Coronary artery (tissue), 2 donors: ENCODE data around the gene AREG.

ENCODE experiments used
- DNase-seq: peaks from one replicate; pipeline ENCODE4 v3.0.0-alpha.2; 2017; ENCODE audit warnings: low spot score
- H3K27ac ChIP-seq, 2 donors: fragments of 200-600 bp; sonication (generic); one replicate each; pipeline ENCODE4 v1.5.1; 2016 to 2019
- H3K4me3 ChIP-seq: fragments of 200-600 bp; sonication (generic); 2 replicates; pipeline ENCODE4 v1.5.1; 2016; ENCODE audit warnings: mild to moderate bottlenecking, moderate library complexity
- CTCF ChIP-seq: fragments of 200-600 bp; sonication (generic); IDR thresholded peaks from one replicate; pipeline ENCODE4 v1.5.1; 2019; ENCODE audit warnings: antibody characterized with exemption

AREG gene

DNA sequence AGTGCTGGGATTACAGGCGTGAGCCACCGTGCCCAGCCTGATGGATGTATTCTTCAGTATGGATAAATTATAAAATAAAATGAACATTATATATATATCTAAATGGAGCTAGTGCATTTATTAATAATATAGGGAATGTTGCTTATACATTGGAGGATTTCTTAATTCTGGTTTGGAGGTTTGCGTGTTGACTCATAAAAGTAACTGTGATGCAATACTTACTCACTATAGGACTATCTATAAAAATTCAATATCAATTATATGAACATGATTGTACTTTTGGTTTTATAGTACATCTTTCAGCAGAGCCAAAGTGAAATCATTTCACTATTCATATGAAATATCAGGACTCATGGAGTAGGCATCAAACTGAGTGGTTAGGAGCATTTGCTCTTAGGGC is 3.2 kb upstream of the AREG start:
- Histone ChIP-seq H3K27ac (no peak overlapping the region), H3K4me3 (no peak overlapping the region)
- no peak for TF ChIP-seq CTCF
- no peak for DNase-seq

DNA sequence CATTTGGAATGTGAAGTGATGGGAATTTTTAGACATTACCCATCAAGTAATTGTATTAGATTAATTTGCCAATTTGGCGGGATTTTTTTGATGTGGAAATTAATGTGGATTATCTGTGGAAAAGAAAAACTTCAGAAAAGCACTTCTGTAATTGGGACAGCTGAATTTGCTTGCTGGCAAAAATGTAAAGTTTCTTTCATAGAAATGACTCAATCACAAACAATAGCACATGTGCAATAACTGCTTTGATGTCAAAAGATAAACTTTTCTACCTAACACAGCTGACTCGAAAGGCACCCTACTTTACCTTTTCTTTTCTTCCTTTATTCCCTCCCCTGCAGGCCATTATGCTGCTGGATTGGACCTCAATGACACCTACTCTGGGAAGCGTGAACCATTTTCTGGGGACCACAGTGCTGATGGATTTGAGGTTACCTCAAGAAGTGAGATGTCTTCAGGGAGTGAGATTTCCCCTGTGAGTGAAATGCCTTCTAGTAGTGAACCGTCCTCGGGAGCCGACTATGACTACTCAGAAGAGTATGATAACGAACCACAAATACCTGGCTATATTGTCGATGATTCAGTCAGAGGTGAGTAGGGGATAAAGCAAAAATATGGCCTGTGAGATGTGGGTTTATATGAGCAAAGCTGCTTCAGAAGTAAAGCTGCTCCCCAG is 1.4 kb downstream of the AREG start:
- no peak for DNase-seq
- Histone ChIP-seq H3K27ac (no peak overlapping the region), H3K4me3 (no peak overlapping the region)
- TF ChIP-seq CTCF, result no peak

- DNase-seq, result no peak
- Histone ChIP-seq H3K27ac (no peak overlapping the region), H3K4me3 (no peak overlapping the region)
- no peak for TF ChIP-seq CTCF
These were observed 2.0 kb downstream of the AREG start for GRCh38 chr4:74446896-74447295.

GRCh38 chr4:74447636-74448233 is 2.8 kb downstream of the AREG start:
- no peak for DNase-seq
- no peak for TF ChIP-seq CTCF
- no peak overlapping the region for H3K4me3 ChIP-seq
- no peak overlapping the region for H3K27ac ChIP-seq

GRCh38 chr4:74449571-74450297 is 4.8 kb downstream of the AREG start:
- no peak for TF ChIP-seq CTCF
- H3K4me3 ChIP-seq, result no peak overlapping the region
- DNase-seq, result no peak
- no peak overlapping the region for H3K27ac ChIP-seq

GRCh38 chr4:74450298-74450683 is 5.4 kb downstream of the AREG start:
- DNase-seq, result no peak
- no peak for TF ChIP-seq CTCF
- Histone ChIP-seq H3K27ac (no peak overlapping the region), H3K4me3 (no peak overlapping the region)
